T-cell (primary cell): ENCODE data around the gene CBX7. TPM values are rescaled to one million over a fixed set of nuclear protein-coding genes. Genes with fewer than 3 reads are reported as not detected.
"Not testable (repeated sequence)": the region's sequence is repeated elsewhere in the genome, so short reads cannot be mapped to it uniquely, and the experiment has no call there.

Source experiments
- ATAC-seq, 4 experiments: fragments of 200-7000 bp in 3 of 4; fragments of 150-1000 bp in 1 of 4; cut with Tn5 transposase; replicated peaks in 1 of 4; 1 replicate in 3 of 4; 2 replicates in 1 of 4; pipeline ENCODE4 v1.10.0; 2021; ENCODE audit warnings: moderate library complexity in 3 of 4, mild to moderate bottlenecking in 2 of 4, moderate number of reproducible peaks in 1 of 4
- CTCF ChIA-PET, 2 donors: fragments of 300-600 bp; sonication (Branson Sonifier 250); formaldehyde crosslinking; loops; one replicate each; lab custom pipeline; 2022; ENCODE audit warnings: antibody characterized with exemption in 2 of 2; lab: Charles Lee
- POLR2A ChIA-PET, 2 donors: fragments of 300-600 bp; sonication (Branson Sonifier 250); formaldehyde crosslinking; loops; one replicate each; lab custom pipeline; 2022; ENCODE audit warnings: antibody characterized with exemption in 2 of 2; lab: Charles Lee
- DNase-seq, 35 experiments: peaks; one replicate each; pipeline versions ENCODE4 v3.0.0 to v3.0.0-alpha.2; 2013 to 2023
- H3K27ac ChIP-seq: one replicate; pipeline ENCODE4 v1.5.1; 2013; ENCODE audit warnings: low read length
- H3K27me3 ChIP-seq, 2 experiments: replicated peaks in 1 of 2; 1 replicate in 1 of 2; 2 replicates in 1 of 2; pipeline versions ENCODE4 v1.6.1 to v1.7.0; 2013; ENCODE audit warnings: low read length in 1 of 2, mixed read lengths in 1 of 2; ENCODE audit not compliant: control insufficient read depth in 2 of 2, insufficient read depth in 2 of 2; ENCODE audit errors: extremely low read depth in 1 of 2
- H3K36me3 ChIP-seq, 2 donors: 1 replicate in 1 of 2; 2 replicates in 1 of 2; pipeline versions ENCODE4 v1.6.1 to v1.7.0; 2013; ENCODE audit warnings: low read length in 1 of 2; ENCODE audit not compliant: control insufficient read depth in 2 of 2, insufficient read depth in 1 of 2; ENCODE audit errors: extremely low read depth in 1 of 2
- H3K4me1 ChIP-seq, 2 experiments: 1 replicate in 1 of 2; 2 replicates in 1 of 2; pipeline versions ENCODE4 v1.6.1 to v1.7.0; 2013; ENCODE audit warnings: low read length in 2 of 2, mixed read lengths in 1 of 2; ENCODE audit not compliant: insufficient read depth in 2 of 2, control insufficient read depth in 1 of 2; ENCODE audit errors: extremely low read depth in 1 of 2
- H3K4me3 ChIP-seq, 2 donors: 1 replicate in 1 of 2; 2 replicates in 1 of 2; pipeline versions ENCODE4 v1.5.1 to v1.7.0; 2013; ENCODE audit warnings: mild to moderate bottlenecking in 2 of 2, low read length in 1 of 2, moderate library complexity in 1 of 2; ENCODE audit not compliant: control insufficient read depth in 1 of 2; ENCODE audit errors: extremely low read depth in 1 of 2
- H3K9me3 ChIP-seq: 2 replicates; pipeline ENCODE4 v1.7.0; 2013
- H3K27ac Mint-ChIP-seq, 2 donors: one replicate each; pipeline ENCODE4 v1.8.0; 2020 to 2021; ENCODE audit warnings: mild to moderate bottlenecking in 2 of 2, mixed read lengths in 2 of 2
- H3K27me3 Mint-ChIP-seq, 2 donors: one replicate each; pipeline ENCODE4 v1.8.0; 2021 to 2022; ENCODE audit warnings: mixed read lengths in 2 of 2
- H3K36me3 Mint-ChIP-seq: one replicate; pipeline ENCODE4 v1.8.0; 2021; ENCODE audit warnings: mixed read lengths
- H3K4me1 Mint-ChIP-seq, 3 donors: one replicate each; pipeline ENCODE4 v1.8.0; 2020 to 2022; ENCODE audit warnings: mixed read lengths in 3 of 3, mild to moderate bottlenecking in 1 of 3
- H3K4me3 Mint-ChIP-seq, 3 donors: one replicate each; pipeline ENCODE4 v1.8.0; 2020 to 2022; ENCODE audit warnings: mild to moderate bottlenecking in 3 of 3, mixed read lengths in 3 of 3, moderate library complexity in 3 of 3
- H3K9me3 Mint-ChIP-seq, 3 donors: one replicate each; pipeline ENCODE4 v1.8.0; 2020 to 2022; ENCODE audit warnings: mixed read lengths in 3 of 3
- WGBS: methylation state at CpG from one replicate; pipeline ENCODE4 v1.1.5; 2013; ENCODE audit warnings: missing lambda C conversion rate; ENCODE audit not compliant: insufficient coverage; 5-methylcytosine and 5-hydroxymethylcytosine counted together
- total RNA-seq, 35 experiments: library from RNA in 6 of 35; stranded (reverse) in 6 of 35; fragments of 120-200 nt in 1 of 35; gene quantifications; one replicate each; pipeline versions ENCODE4 v1.2.1 to v1.2.4 and lab custom pipeline; 2013 to 2026

CBX7 gene
- total RNA-seq, 5 donors from 2014 or later (not counting 1 experiment from before 2014, with no cell fraction given) = 67.4 to 160 (median 149) TPM

DNA sequence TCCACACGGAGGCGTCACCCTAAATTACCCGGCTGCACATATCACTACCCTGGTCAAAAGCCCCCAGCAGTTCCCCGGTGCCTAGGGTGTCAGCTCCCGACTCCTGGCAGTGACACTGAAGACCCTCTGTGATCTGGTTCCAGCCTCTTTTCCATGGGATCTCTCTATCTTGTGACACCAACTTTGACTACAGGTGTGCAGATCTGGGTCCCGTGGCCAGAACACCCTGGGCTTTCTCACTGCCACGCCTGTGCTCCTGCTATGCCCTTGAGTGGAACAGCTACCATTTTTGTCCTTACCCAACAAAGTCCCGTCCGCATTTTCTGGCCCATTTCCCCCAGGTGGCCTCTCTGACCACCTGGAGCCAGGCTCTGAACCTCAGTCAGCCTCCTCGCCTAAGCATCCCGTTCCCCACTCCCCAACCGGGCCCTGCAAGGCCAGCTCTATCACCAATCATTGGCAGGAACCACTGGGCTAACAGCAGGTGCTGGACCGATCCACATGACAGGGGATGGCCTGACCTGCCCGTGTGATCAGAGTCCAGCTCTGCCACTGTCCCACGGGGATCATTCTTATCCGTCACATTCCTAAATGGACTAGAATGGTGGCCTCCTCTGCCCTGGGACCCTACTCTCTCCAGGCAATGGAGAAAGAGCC is 20.7 kb upstream of the CBX7 start:
- H3K27me3 Mint-ChIP-seq = peaks cover 0 to 2% of the 10 kb centered on the region in 2 donors
- H3K4me1 Mint-ChIP-seq = peaks cover 45 to 65% (median 63%) of the 10 kb centered on the region in 3 donors
- no peak for DNase-seq
- 96% methylated on average over 16 of the region's 16 CpGs for WGBS
- no peak overlapping the region for H3K4me3 ChIP-seq
- H3K27me3 ChIP-seq = peaks cover 0 to 9% of the 10 kb centered on the region in 2 experiments
- ChIA-PET CTCF (interaction anchor here in 1 of 2 donors (1.6 kb wide), 1 partner anchor 144 kb away, joined by 8 read pairs; no protein-coding TSS in a partner anchor), POLR2A (interaction anchor here (0.6 to 1.4 kb wide), 3 partner anchors 33 to 820 kb away, joined by 4 to 12 read pairs (median 5); partner anchors contain the start of gene RPL3 (in 1 of the 2))
- H3K27ac Mint-ChIP-seq = peak overlapping the region; percentile 94 to 97
- H3K36me3 ChIP-seq = no peaks in the 10 kb centered on the region
- H3K4me1 ChIP-seq = peaks cover 25 to 77% of the 10 kb centered on the region in 2 experiments
- peak overlapping the region; percentile 98 for H3K27ac ChIP-seq
- H3K9me3 Mint-ChIP-seq = no peaks in the 10 kb centered on the region
- no peaks in the 10 kb centered on the region for H3K36me3 Mint-ChIP-seq
- ATAC-seq = no peak
- peak overlapping the region in 2 of 3 donors; percentile 6 to 80 for H3K4me3 Mint-ChIP-seq
- H3K9me3 ChIP-seq = no peaks in the 10 kb centered on the region

DNA sequence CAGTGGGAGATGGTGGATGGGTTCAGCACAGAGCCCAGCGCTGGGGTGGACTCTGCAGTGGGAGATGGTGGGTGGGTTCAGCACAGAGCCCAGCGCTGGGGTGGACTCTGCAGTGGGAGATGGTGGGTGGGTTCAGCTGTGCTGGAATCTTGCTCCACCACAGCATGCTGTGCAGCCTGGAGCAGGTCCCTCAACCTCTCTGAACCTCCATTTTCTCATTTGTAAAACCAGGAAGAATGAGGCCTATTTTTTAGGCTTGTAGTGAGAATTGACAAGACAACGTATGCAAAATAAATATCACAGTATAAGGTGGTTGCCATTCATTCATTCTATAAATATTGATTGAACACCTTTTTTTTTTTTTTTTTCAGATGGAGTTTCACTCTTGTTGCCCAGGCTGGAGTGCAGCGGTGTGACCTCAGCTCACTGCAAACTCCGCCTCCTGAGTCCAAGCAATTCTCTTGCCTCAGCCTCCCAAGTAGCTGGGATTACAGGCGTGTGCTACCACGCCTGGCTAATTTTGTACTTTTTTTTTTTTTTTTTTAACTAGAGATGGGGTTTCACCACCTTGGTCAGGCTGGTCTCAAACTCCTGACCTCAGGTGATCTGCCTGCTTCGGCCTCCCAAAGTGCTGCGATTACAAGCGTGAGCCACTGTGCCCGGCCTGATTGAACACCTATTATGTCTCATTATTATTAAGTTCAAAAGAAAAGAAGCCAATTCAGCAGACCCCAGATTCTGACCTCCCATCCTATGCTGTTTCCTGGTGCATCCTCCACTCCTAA is 20.0 kb upstream of the CBX7 start:
- H3K27me3 Mint-ChIP-seq, H3K4me3 ChIP-seq, CTCF ChIA-PET, H3K9me3 Mint-ChIP-seq, H3K36me3 ChIP-seq, H3K36me3 Mint-ChIP-seq, H3K9me3 ChIP-seq, ATAC-seq, H3K27me3 ChIP-seq: not testable (repeated sequence)
- peaks cover 25 to 71% of the 10 kb centered on the region in 2 experiments for H3K4me1 ChIP-seq
- no CpG with 5 or more reads among the region's 11 CpGs for WGBS
- Mint-ChIP-seq H3K27ac (peak overlapping the region; percentile 94 to 97), H3K4me1 (peaks cover 45 to 58% (median 56%) of the 10 kb centered on the region in 3 donors), H3K4me3 (peak overlapping the region in 1 of 3 donors; percentile 80)
- POLR2A ChIA-PET = interaction anchor here (0.6 to 0.7 kb wide), 4 partner anchors 34 to 820 kb away, joined by 4 to 8 read pairs (median 4); partner anchors contain the start of gene RPL3 (in 1 of the 2)
- H3K27ac ChIP-seq = peak overlapping the region; percentile 98
- peak in 1 of 35 experiments; percentile 11 for DNase-seq

DNA sequence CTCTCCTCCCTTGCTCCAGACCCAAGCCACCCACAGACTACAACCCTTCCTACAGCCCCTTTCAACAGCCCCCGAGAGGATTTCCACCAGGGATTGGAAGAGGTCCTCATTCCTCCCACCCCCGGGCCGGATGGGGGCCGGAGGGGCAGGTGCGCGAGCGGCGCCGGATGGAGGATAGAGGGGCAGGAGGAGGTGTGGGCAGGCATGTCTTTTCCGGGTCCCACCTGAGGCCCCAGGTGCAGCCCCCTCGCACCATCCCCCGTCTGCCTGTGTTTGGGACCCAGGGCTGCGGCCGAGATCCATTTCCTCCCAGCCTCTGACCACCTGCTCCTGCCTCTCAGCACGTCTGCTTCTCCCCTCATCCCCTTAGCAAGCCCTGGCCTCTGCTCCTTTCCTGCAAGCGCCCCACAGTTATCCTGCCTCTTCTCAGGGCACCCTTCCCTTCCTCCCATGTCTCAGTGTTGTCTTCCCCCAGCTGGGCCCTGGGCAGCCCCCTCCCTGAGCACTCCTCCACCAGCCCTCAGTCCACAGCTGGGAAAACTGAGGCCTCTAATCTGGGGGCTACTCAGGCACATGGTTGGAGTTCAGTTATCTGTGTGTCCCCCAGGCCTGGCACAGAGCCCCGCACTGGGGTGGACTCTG is 19.3 kb upstream of the CBX7 start:
- ChIA-PET CTCF (interaction anchor here (0.5 to 2.9 kb wide), 22 partner anchors 11 to 971 kb away, joined by 3 to 55 read pairs (median 4); partner anchors contain the start of genes CBX7 (in 1 of the 2), RPL3 (in 1 of the 2) and SYNGR1 (in 1 of the 2)), POLR2A (interaction anchor here (0.6 to 2.1 kb wide), 5 partner anchors 147 to 188 kb away, joined by 4 to 8 read pairs (median 6); partner anchors contain the start of gene RPL3 (in 1 of the 2))
- Mint-ChIP-seq H3K36me3 (no peaks in the 10 kb centered on the region), H3K9me3 (no peaks in the 10 kb centered on the region), H3K27me3 (peaks cover 0 to 2% of the 10 kb centered on the region in 2 donors), H3K4me3 (peak overlapping the region in 2 of 3 donors; percentile 6 to 72), H3K4me1 (peaks cover 45 to 55% (median 53%) of the 10 kb centered on the region in 3 donors), H3K27ac (peak overlapping the region; percentile 92 to 93)
- DNase-seq (peak in 1 of 35 experiments; percentile 9), ATAC-seq (no peak)
- 90% methylated on average over 8 of the region's 17 CpGs for WGBS
- H3K9me3 ChIP-seq = no peaks in the 10 kb centered on the region
- peaks cover 25 to 64% of the 10 kb centered on the region in 2 experiments for H3K4me1 ChIP-seq
- H3K4me3 ChIP-seq = no peak overlapping the region
- H3K36me3 ChIP-seq = no peaks in the 10 kb centered on the region
- peak overlapping the region; percentile 63 for H3K27ac ChIP-seq
- H3K27me3 ChIP-seq = peaks cover 0 to 9% of the 10 kb centered on the region in 2 experiments

DNA sequence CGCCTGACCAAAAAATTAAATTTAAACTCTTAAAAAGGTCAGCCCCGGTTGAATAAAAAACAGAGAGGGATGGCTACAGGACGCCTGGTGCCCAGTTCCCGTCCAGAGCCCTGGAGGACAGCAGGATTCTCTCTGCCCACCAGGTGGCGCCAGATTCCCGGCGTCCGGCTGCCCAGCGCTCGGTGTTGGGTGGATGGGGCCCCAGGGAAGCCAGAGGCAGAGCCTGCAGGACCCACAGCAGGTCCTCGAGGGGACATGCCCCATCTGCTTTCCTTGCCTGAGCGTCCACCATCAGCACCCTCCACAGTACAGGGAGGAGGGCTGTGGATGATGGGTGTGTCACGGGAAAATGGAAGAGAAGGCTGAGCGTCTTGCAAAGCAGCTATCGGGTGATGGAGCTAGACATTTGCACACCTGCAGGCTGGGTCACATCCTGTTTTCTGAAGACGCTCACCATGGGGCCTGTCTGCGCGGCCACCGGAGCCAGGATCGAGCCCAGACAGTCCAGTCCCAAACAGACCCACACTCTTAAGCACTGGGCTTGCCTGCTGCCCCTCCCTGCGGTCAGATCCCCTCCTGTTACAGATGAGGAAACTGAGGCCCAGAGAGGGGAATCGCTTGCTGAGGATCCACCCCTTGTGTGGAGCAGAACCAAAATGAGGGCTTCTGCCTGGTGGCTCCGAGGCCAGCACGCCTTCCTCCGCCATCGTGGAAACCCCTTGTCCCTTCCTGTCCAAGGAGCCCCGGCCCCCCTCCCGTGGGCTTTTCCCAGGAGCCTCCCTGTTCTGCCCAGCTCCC is 18.5 kb upstream of the CBX7 start:
- ATAC-seq (peak; percentile 72 to 79 (median 76)), DNase-seq (peak; percentile 52 to 90 (median 75))
- 26% methylated on average over 11 of the region's 28 CpGs for WGBS
- POLR2A ChIA-PET = interaction anchor here (0.6 to 2.1 kb wide), 4 partner anchors 147 to 187 kb away, joined by 3 to 8 read pairs (median 5); partner anchors contain the start of gene RPL3 (in 1 of the 2)
- Histone ChIP-seq H3K27me3 (peaks cover 0 to 9% of the 10 kb centered on the region in 2 experiments), H3K4me3 (peak overlapping the region; percentile 10 to 36), H3K4me1 (peaks cover 25 to 56% of the 10 kb centered on the region in 2 experiments), H3K27ac (peak overlapping the region; percentile 63), H3K36me3 (no peaks in the 10 kb centered on the region), H3K9me3 (no peaks in the 10 kb centered on the region)
- H3K4me1 Mint-ChIP-seq = peaks cover 45 to 51% (median 50%) of the 10 kb centered on the region in 3 donors
- peaks cover 0 to 2% of the 10 kb centered on the region in 2 donors for H3K27me3 Mint-ChIP-seq
- H3K4me3 Mint-ChIP-seq = peak overlapping the region; percentile 51 to 73 (median 72)
- CTCF ChIA-PET = interaction anchor here (0.5 to 2.9 kb wide), 26 partner anchors 10 to 970 kb away, joined by 3 to 55 read pairs (median 4); partner anchors contain the start of genes CBX7 (in 1 of the 2), RPL3 (in 1 of the 2) and SYNGR1 (in 1 of the 2)
- no peaks in the 10 kb centered on the region for H3K9me3 Mint-ChIP-seq
- no peaks in the 10 kb centered on the region for H3K36me3 Mint-ChIP-seq
- peak overlapping the region; percentile 92 to 93 for H3K27ac Mint-ChIP-seq

DNA sequence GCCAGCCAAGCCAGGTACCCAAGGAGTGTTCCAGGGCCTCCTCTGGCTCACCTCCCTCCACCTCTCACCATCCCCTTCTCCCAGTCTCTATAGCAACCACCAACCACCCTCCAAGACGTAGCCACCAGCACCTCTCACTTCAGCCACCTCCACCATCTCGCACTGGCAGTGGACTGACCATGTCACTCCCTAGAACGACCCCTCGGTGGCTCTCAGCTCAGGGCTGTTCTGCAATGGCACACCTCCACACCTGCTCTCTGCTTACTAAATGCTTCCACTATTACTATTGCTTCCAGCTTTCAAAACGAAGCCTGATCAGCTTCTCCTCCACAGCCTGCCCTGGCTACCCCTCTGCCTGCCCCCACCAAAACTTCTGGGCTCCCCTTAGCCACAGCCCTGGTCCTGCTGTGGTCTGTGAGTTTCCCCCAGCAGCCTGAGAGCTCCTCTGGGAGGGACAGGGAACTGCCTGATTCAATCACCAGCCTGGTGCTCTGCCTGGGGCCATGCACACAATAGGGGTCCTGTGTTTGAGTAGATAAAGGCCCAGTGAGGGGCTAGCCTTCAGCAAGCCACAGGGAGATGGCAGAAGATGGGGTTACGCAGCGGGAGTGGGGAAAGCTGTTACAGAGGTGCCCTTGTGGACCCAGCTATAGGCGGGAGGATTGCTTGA is 17.5 kb upstream of the CBX7 start:
- no peaks in the 10 kb centered on the region for H3K36me3 ChIP-seq
- 65% methylated on average over 7 of the region's 8 CpGs for WGBS
- Mint-ChIP-seq H3K9me3 (no peaks in the 10 kb centered on the region), H3K4me1 (peaks cover 39 to 45% (median 41%) of the 10 kb centered on the region in 3 donors), H3K27ac (peak overlapping the region; percentile 2 to 71), H3K4me3 (no peak overlapping the region), H3K36me3 (no peaks in the 10 kb centered on the region), H3K27me3 (peaks cover 0 to 2% of the 10 kb centered on the region in 2 donors)
- H3K27me3 ChIP-seq = peaks cover 0 to 9% of the 10 kb centered on the region in 2 experiments
- POLR2A ChIA-PET = interaction anchor here in 1 of 2 donors (1.6 to 2.1 kb wide), 2 partner anchors 148 to 150 kb away, joined by 4 to 8 read pairs; partner anchors contain the start of gene RPL3
- no peaks in the 10 kb centered on the region for H3K9me3 ChIP-seq
- H3K4me1 ChIP-seq = peaks cover 22 to 45% of the 10 kb centered on the region in 2 experiments
- DNase-seq (no peak), ATAC-seq (no peak)
- H3K4me3 ChIP-seq = no peak overlapping the region
- H3K27ac ChIP-seq = no peak overlapping the region
- CTCF ChIA-PET = interaction anchor here (0.9 to 2.9 kb wide), 10 partner anchors 18 to 359 kb away, joined by 3 to 55 read pairs (median 10); partner anchors contain the start of genes CBX7 (in 1 of the 2) and RPL3 (in 1 of the 2)
